ENCODE data around the gene HDAC9.

Gene HDAC9

GRCh38 chr7:18679261-18679660 is 183.7 kb downstream of the HDAC9 start:
- no peak for DNase-seq (ENCODE audit: low read depth)
- H3K4me3 ChIP-seq (ENCODE audit: control insufficient read depth, low read depth, low read length) = no peak overlapping the region
- TF ChIP-seq CTCF (IDR thresholded peaks at IDR 0.05; ENCODE audit: control insufficient read depth, insufficient read depth, low read depth, low read length, missing control alignments) = no peak

GRCh38 chr7:18680576-18680975 is 185.0 kb downstream of the HDAC9 start:
- no peak for DNase-seq (ENCODE audit: low read depth)
- no peak for TF ChIP-seq CTCF (IDR thresholded peaks at IDR 0.05; ENCODE audit: control insufficient read depth, insufficient read depth, low read depth, low read length, missing control alignments)
- no peak overlapping the region for H3K4me3 ChIP-seq (ENCODE audit: control insufficient read depth, low read depth, low read length)

- DNase-seq (ENCODE audit: low read depth) = no peak
- H3K4me3 ChIP-seq (ENCODE audit: control insufficient read depth, low read depth, low read length) = no peak overlapping the region
- TF ChIP-seq CTCF (IDR thresholded peaks at IDR 0.05; ENCODE audit: control insufficient read depth, insufficient read depth, low read depth, low read length, missing control alignments) = no peak
Measured at GRCh38 chr7:18684916-18685315, 189.4 kb downstream of the HDAC9 start.

GRCh38 chr7:18685971-18686370 is 190.4 kb downstream of the HDAC9 start:
- TF ChIP-seq CTCF (IDR thresholded peaks at IDR 0.05; ENCODE audit: control insufficient read depth, insufficient read depth, low read depth, low read length, missing control alignments) = no peak
- H3K4me3 ChIP-seq (ENCODE audit: control insufficient read depth, low read depth, low read length) = no peak overlapping the region
- DNase-seq (ENCODE audit: low read depth) = no peak

GRCh38 chr7:18689551-18689950 is 194.0 kb downstream of the HDAC9 start:
- no peak for TF ChIP-seq CTCF (IDR thresholded peaks at IDR 0.05; ENCODE audit: control insufficient read depth, insufficient read depth, low read depth, low read length, missing control alignments)
- DNase-seq (ENCODE audit: low read depth) = no peak
- H3K4me3 ChIP-seq (ENCODE audit: control insufficient read depth, low read depth, low read length) = no peak overlapping the region

GRCh38 chr7:18693406-18693805 is 197.9 kb downstream of the HDAC9 start:
- H3K4me3 ChIP-seq (ENCODE audit: control insufficient read depth, low read depth, low read length) = no peak overlapping the region
- peak; percentile 89 for TF ChIP-seq CTCF (IDR thresholded peaks at IDR 0.05; ENCODE audit: control insufficient read depth, insufficient read depth, low read depth, low read length, missing control alignments)
- peak; percentile 79 for DNase-seq (ENCODE audit: low read depth)

- no peak overlapping the region for H3K4me3 ChIP-seq (ENCODE audit: control insufficient read depth, low read depth, low read length)
- no peak for DNase-seq (ENCODE audit: low read depth)
- no peak for TF ChIP-seq CTCF (IDR thresholded peaks at IDR 0.05; ENCODE audit: control insufficient read depth, insufficient read depth, low read depth, low read length, missing control alignments)
Measured at GRCh38 chr7:18693816-18694215, 198.3 kb downstream of the HDAC9 start.
